HEK293 (cell line): ENCODE data around the gene AUH.
A peak's percentile ranks its signal among the peaks of the same experiment; 100 is the strongest.

ENCODE experiments used
- CTCF ChIA-PET: fragments of 350-600 bp; formaldehyde crosslinking; extraction: SDS; loops from one replicate; lab custom pipeline; 2021; ENCODE audit warnings: antibody characterized with exemption; lab: Yijun Ruan, JAX
- POLR2A ChIA-PET: fragments of 300-600 bp; formaldehyde crosslinking; extraction: SDS; loops from one replicate; lab custom pipeline; 2020; ENCODE audit warnings: antibody characterized with exemption, inconsistent platforms; lab: Yijun Ruan, JAX
- H3K27ac ChIP-seq: fragments of 200-500 bp; sonication (Bioruptor generic); 2 replicates; pipeline ENCODE4 v1.5.1; 2014; ENCODE audit warnings: low read depth, low read length, control low read depth, inconsistent platforms; ENCODE audit errors: extremely low read depth
- H3K36me3 ChIP-seq, 2 experiments: fragments of 200-500 bp in 1 of 2; sonication (Bioruptor generic) in 1 of 2; 1 replicate in 1 of 2; 2 replicates in 1 of 2; pipeline ENCODE4 v1.5.1; 2014 to 2017; ENCODE audit warnings: inconsistent platforms in 2 of 2, low read length in 2 of 2; ENCODE audit not compliant: control insufficient read depth in 2 of 2, insufficient read depth in 1 of 2
- H3K4me1 ChIP-seq: fragments of 200-500 bp; sonication (Bioruptor generic); 2 replicates; pipeline ENCODE4 v1.5.1; 2014; ENCODE audit warnings: mild to moderate bottlenecking, low read length, inconsistent platforms; ENCODE audit not compliant: control insufficient read depth, insufficient read depth
- H3K4me3 ChIP-seq: 2 replicates; pipeline ENCODE4 v1.5.1; 2011; ENCODE audit warnings: low read depth, mild to moderate bottlenecking, control low read depth, low read length, moderate library complexity
- H3K9me3 ChIP-seq: fragments of 200-500 bp; sonication (Bioruptor generic); 2 replicates; pipeline ENCODE4 v1.5.1; 2014; ENCODE audit warnings: low read depth, low read length, inconsistent platforms; ENCODE audit not compliant: control insufficient read depth, insufficient read depth
- EGR2 ChIP-seq: fragments of 450-650 bp; formaldehyde crosslinking; IDR thresholded peaks from 2 replicates; pipeline ENCODE4 v1.5.1; 2016; ENCODE audit warnings: low read depth, missing biosample characterization, missing genetic modification characterization
- GLI4 ChIP-seq: fragments of 450-650 bp; formaldehyde crosslinking; IDR thresholded peaks from 2 replicates; pipeline ENCODE4 v1.5.1; 2016; ENCODE audit warnings: missing biosample characterization, missing genetic modification characterization
- GLIS2 ChIP-seq: fragments of 450-650 bp; formaldehyde crosslinking; IDR thresholded peaks from 2 replicates; pipeline ENCODE4 v1.5.1; 2016; ENCODE audit warnings: missing biosample characterization, missing genetic modification characterization
- KLF9 ChIP-seq: fragments of 450-650 bp; formaldehyde crosslinking; IDR thresholded peaks from 2 replicates; pipeline ENCODE4 v1.5.1; 2016; ENCODE audit warnings: missing biosample characterization, missing genetic modification characterization, low read depth
- PATZ1 ChIP-seq: fragments of 450-650 bp; formaldehyde crosslinking; IDR thresholded peaks from 2 replicates; pipeline ENCODE4 v1.5.1; 2016; ENCODE audit warnings: missing biosample characterization, missing genetic modification characterization
- PRDM10 ChIP-seq: fragments of 450-650 bp; formaldehyde crosslinking; IDR thresholded peaks from 2 replicates; pipeline ENCODE4 v1.5.1; 2016; ENCODE audit warnings: missing biosample characterization, missing genetic modification characterization
- SP7 ChIP-seq: fragments of 450-650 bp; formaldehyde crosslinking; IDR thresholded peaks from 2 replicates; pipeline ENCODE4 v1.5.1; 2016; ENCODE audit warnings: missing biosample characterization, missing genetic modification characterization
- TCF7L2 ChIP-seq: IDR thresholded peaks from 2 replicates; pipeline ENCODE4 v1.6.1; 2011; ENCODE audit warnings: low read depth, mild to moderate bottlenecking, inconsistent platforms, low read length, moderate library complexity, borderline replicate concordance
- YY2 ChIP-seq: fragments of 450-650 bp; formaldehyde crosslinking; IDR thresholded peaks from 2 replicates; pipeline ENCODE4 v1.5.1; 2016; ENCODE audit warnings: missing biosample characterization, missing genetic modification characterization
- ZEB2 ChIP-seq: fragments of 450-650 bp; formaldehyde crosslinking; IDR thresholded peaks from 2 replicates; pipeline ENCODE4 v1.5.1; 2016; ENCODE audit warnings: missing biosample characterization, missing genetic modification characterization
- ZFP69B ChIP-seq: fragments of 450-650 bp; formaldehyde crosslinking; IDR thresholded peaks from 2 replicates; pipeline ENCODE4 v1.5.1; 2016; ENCODE audit warnings: missing biosample characterization, missing genetic modification characterization
- ZNF266 ChIP-seq: fragments of 450-650 bp; formaldehyde crosslinking; IDR thresholded peaks from 2 replicates; pipeline ENCODE4 v1.5.1; 2016; ENCODE audit warnings: missing biosample characterization, missing genetic modification characterization, low read depth
- ZNF449 ChIP-seq: fragments of 450-650 bp; formaldehyde crosslinking; IDR thresholded peaks from 2 replicates; pipeline ENCODE4 v1.5.1; 2017; ENCODE audit warnings: missing biosample characterization, mild to moderate bottlenecking, missing genetic modification characterization, moderate library complexity
- ZNF48 ChIP-seq: fragments of 450-650 bp; formaldehyde crosslinking; IDR thresholded peaks from 2 replicates; pipeline ENCODE4 v1.5.1; 2016; ENCODE audit warnings: missing biosample characterization, missing genetic modification characterization
- ZNF544 ChIP-seq: fragments of 450-650 bp; formaldehyde crosslinking; IDR thresholded peaks from 2 replicates; pipeline ENCODE4 v1.5.0; 2017; ENCODE audit warnings: missing biosample characterization, missing genetic modification characterization
- ZNF558 ChIP-seq: fragments of 450-650 bp; formaldehyde crosslinking; IDR thresholded peaks from 2 replicates; pipeline ENCODE4 v1.5.1; 2016; ENCODE audit warnings: missing biosample characterization, missing genetic modification characterization
- ZNF561 ChIP-seq: fragments of 450-650 bp; IDR thresholded peaks from 2 replicates; pipeline ENCODE4 v1.5.1; 2018; ENCODE audit warnings: missing biosample characterization, missing genetic modification characterization, borderline replicate concordance
- ZNF76 ChIP-seq: fragments of 450-650 bp; formaldehyde crosslinking; IDR thresholded peaks from 2 replicates; pipeline ENCODE4; 2016; ENCODE audit warnings: low read depth, missing biosample characterization, missing genetic modification characterization, borderline replicate concordance
- ZNF785 ChIP-seq: fragments of 450-650 bp; formaldehyde crosslinking; IDR thresholded peaks from 2 replicates; pipeline ENCODE4 v1.5.1; 2016; ENCODE audit warnings: missing biosample characterization, missing genetic modification characterization
- ZNF791 ChIP-seq: fragments of 450-650 bp; formaldehyde crosslinking; IDR thresholded peaks from 2 replicates; pipeline ENCODE4 v1.5.1; 2016; ENCODE audit warnings: missing biosample characterization, missing genetic modification characterization
- TF ChIP-seq, protein P1 (sequence below): fragments of 450-650 bp; formaldehyde crosslinking; IDR thresholded peaks from 2 replicates; pipeline ENCODE4 v1.5.1; 2017; ENCODE audit warnings: missing biosample characterization, missing genetic modification characterization
- TF ChIP-seq, protein P2 (sequence below): fragments of 450-650 bp; formaldehyde crosslinking; IDR thresholded peaks from 2 replicates; pipeline ENCODE4 v1.5.1; 2016; ENCODE audit warnings: missing biosample characterization, missing genetic modification characterization

Gene AUH

GRCh38 chr9:91193658-91194391 is 167.9 kb downstream of the AUH start (continued):
- no peak for TF ChIP-seq GLI4
- no peak for TF ChIP-seq ZNF266 (tag by site-specific recombination)
- no peak for TF ChIP-seq ZNF785 (tag by site-specific recombination)
- TF ChIP-seq ZNF76 (tag by site-specific recombination): no peak
- TF ChIP-seq ZNF561 (tag by site-specific recombination): no peak

GRCh38 chr9:91193087-91193657 is 168.5 kb downstream of the AUH start:
- peak overlapping the region; percentile 42 for H3K4me3 ChIP-seq
- H3K9me3 ChIP-seq: no peaks in the 10 kb centered on the region
- CTCF ChIA-PET: interaction anchor here (0.6 to 0.8 kb wide), 3 partner anchors 93 to 534 kb away, joined by 3 to 8 read pairs (median 3); no protein-coding TSS in a partner anchor
- H3K36me3 ChIP-seq: no peaks in the 10 kb centered on the region
- peak overlapping the region; percentile 71 for H3K27ac ChIP-seq
- POLR2A ChIA-PET: no interaction called here
- H3K4me1 ChIP-seq: peaks cover 3% of the 10 kb centered on the region; the same call in 1 of the 2 replicates
- TF ChIP-seq PRDM10 (tag by site-specific recombination) (peak; percentile 1; the same call in 1 of the 2 replicates), ZNF544 (tag by site-specific recombination) (no peak), ZNF449 (tag by site-specific recombination) (no peak), YY2 (tag by site-specific recombination) (no peak), SP7 (tag by site-specific recombination) (peak; percentile 12; the same call in 1 of the 2 replicates), TCF7L2 (no peak), ZNF558 (tag by site-specific recombination) (no peak), EGR2 (peak; percentile 38; the same call in 1 of the 2 replicates), PATZ1 (peak; percentile 71), ZEB2 (tag by site-specific recombination) (no peak; the same call in 1 of the 2 replicates), GLIS2 (tag by site-specific recombination) (peak; percentile 91), ZNF785 (tag by site-specific recombination) (no peak), ZNF48 (no peak), KLF9 (0 out of 2 replicates have a peak, but pooled peaks have one; percentile 13), ZNF791 (tag by site-specific recombination) (no peak), ZFP69B (tag by site-specific recombination) (no peak)
- TF ChIP-seq, protein P1, sequence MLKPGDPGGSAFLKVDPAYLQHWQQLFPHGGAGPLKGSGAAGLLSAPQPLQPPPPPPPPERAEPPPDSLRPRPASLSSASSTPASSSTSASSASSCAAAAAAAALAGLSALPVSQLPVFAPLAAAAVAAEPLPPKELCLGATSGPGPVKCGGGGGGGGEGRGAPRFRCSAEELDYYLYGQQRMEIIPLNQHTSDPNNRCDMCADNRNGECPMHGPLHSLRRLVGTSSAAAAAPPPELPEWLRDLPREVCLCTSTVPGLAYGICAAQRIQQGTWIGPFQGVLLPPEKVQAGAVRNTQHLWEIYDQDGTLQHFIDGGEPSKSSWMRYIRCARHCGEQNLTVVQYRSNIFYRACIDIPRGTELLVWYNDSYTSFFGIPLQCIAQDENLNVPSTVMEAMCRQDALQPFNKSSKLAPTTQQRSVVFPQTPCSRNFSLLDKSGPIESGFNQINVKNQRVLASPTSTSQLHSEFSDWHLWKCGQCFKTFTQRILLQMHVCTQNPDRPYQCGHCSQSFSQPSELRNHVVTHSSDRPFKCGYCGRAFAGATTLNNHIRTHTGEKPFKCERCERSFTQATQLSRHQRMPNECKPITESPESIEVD (tag by site-specific recombination): no peak
- TF ChIP-seq, protein P2, sequence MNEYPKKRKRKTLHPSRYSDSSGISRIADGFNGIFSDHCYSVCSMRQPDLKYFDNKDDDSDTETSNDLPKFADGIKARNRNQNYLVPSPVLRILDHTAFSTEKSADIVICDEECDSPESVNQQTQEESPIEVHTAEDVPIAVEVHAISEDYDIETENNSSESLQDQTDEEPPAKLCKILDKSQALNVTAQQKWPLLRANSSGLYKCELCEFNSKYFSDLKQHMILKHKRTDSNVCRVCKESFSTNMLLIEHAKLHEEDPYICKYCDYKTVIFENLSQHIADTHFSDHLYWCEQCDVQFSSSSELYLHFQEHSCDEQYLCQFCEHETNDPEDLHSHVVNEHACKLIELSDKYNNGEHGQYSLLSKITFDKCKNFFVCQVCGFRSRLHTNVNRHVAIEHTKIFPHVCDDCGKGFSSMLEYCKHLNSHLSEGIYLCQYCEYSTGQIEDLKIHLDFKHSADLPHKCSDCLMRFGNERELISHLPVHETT: no peak
